Lung microvascular endothelial cell (primary cell): ENCODE measurements around the gene FABP1. TPM values are rescaled to one million over a fixed set of nuclear protein-coding genes. Genes with fewer than 3 reads are reported as not detected.

Experiments used
- DNase-seq, 2 donors: peaks; one replicate each; pipeline versions ENCODE4 v3.0.0 to v3.0.0-alpha.2; 2010; ENCODE audit warnings: low read depth in 2 of 2
- total RNA-seq: library from RNA; depleted of rRNA; stranded (reverse); fragments of >200 nt; gene quantifications from 2 replicates; pipeline ENCODE4 v1.2.1, GENCODE V29; 2014

Gene FABP1
- total RNA-seq, 1 donor from 2014 or later: not detected

GRCh38 chr2:88115825-88116518 is 11.9 kb downstream of the FABP1 start:
- DNase-seq: no peak

DNA sequence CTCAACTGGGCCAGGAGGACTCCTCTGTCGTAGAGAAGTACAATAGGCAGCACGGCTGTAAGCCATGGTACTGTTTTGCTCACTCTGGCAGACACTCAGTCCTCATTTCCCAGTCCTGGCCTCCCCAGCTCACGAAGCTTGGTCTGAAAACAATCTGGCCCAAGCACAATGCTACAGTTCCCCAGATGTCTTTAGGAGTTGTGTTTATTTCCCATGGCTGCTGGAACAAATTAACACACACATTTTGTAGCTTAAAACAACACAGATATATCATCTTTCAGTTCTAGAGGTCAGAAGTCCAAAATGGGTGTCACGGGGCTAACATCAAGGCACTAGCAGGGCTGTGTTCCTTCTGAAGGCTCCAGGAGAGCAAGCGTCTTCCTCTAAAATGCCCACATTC is 13.0 kb downstream of the FABP1 start:
- no peak for DNase-seq

- no peak for DNase-seq
These were observed 14.8 kb downstream of the FABP1 start for GRCh38 chr2:88113069-88113468.

- DNase-seq: no peak
These were observed 17.0 kb downstream of the FABP1 start for GRCh38 chr2:88110830-88111229.

DNA sequence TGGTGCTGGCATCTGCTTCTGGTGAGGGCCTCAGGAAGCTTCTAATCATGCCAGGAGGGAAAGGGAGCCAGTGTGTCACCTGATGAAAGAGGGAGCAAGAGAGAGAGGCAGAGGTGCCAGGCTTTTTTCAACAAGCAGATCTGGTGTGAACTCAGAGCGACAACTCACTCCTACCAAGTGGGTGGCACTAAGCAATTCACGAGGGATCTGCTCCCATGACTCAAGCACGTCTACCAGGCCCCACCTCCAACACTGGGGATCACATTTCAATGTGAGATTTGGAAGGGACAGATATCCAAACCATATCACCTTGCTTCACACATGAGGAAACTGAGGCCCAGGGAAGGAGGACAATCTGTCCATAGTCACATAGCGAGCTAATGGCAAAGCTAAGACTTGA is 19.1 kb downstream of the FABP1 start:
- DNase-seq: no peak

GRCh38 chr2:88100489-88100858 is 27.4 kb downstream of the FABP1 start:
- DNase-seq: no peak

- DNase-seq: no peak
These were observed 27.9 kb downstream of the FABP1 start for GRCh38 chr2:88099798-88100488.

- no peak for DNase-seq
These were observed 29.3 kb downstream of the FABP1 start for GRCh38 chr2:88098558-88098900.

DNA sequence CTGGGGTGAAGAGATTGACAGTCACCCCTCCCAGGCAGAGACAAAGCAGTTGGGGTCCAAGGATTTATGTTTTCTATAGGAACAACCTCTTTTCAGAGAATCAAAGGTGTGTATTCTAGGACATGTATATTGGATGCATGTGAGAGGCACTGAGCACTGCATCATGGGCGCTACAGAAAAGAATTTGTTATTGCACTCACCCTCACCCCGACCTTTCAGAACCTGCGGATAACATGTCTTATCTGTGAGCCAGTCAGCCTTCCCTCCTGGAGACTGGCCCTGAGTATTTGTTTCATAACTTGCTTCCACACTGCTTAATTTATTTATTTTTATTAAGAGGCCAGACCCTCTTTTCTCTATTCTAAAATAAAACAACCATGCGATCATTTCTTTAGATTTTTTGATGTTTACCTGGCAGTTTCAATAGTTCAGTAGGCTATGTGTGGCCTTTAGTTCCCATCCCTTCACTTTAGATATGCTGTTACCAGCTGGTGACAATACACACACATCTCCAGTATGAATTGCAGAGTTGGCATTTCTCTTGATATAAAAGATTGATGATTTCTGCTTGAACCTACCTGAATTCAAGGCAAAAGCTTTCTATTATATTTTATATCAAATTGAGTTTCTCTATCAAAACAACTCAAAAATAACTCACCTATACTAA is 29.8 kb downstream of the FABP1 start:
- DNase-seq: no peak

- no peak for DNase-seq
These were observed 30.7 kb downstream of the FABP1 start for GRCh38 chr2:88097192-88097591.

GRCh38 chr2:88096708-88097107 is 31.2 kb downstream of the FABP1 start:
- no peak for DNase-seq

DNA sequence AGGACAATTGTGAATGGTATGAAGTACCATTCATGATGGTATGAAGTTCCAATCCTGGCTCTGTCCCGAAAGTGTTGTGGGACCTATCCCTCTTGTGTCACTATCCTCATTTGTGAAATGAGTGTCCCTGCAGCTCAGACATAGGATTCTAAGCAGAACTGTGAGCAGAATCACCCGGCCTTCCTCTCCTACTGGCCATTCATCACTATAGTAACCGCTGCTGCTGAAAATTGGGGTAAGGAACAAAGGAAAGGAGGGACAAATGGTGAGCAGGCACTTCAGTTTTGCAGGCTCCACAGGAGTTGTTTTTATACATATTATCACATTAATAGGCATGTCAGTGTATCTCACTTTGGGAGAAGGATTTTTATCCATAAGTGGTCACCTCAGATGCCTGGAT is 32.8 kb downstream of the FABP1 start:
- no peak for DNase-seq

DNA sequence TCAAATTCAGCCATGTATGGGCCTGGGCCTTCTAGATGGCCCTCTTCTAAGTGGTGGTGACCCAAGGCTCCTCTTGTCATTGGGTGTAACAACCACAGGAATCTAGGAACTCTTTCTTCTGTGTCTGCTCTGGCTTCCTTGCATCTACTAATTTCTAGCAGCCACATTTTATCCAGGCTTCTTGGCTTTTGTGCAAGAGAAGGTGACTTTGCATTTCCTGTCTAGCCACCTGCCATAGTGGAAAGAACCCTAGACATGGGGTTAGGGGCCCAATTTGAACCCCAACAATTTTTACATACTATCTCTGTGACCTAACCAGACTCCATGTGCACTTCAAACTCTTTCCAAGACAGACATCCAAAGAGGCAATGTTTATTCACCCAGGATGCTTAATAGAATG is 35.1 kb downstream of the FABP1 start:
- no peak for DNase-seq

- no peak for DNase-seq
These were observed 35.9 kb downstream of the FABP1 start for GRCh38 chr2:88091943-88092342.

- DNase-seq: no peak
These were observed 37.2 kb downstream of the FABP1 start for GRCh38 chr2:88090446-88091283.

GRCh38 chr2:88088999-88089398 is 38.9 kb downstream of the FABP1 start:
- DNase-seq: no peak

DNA sequence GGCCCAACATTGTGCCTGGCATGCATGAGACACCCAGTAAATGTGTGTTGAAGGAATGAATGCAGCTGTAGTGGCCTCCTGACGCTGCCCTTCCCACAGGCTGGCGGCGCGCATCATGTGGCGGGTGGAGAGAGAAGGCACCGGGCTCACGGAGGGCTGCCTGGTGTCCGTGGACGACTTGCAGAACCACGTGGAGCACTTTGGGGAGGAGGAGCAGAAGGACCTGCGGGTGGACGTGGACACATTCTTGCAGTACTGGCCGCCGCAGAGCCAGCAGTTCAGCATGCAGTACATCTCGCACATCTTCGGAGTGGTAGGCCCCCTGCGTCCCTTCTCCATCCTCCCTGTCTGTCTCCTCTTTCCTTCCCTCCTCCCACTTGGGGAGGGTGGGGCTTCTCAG is 40.1 kb downstream of the FABP1 start:
- DNase-seq: no peak

- DNase-seq: no peak
These were observed 40.8 kb downstream of the FABP1 start for GRCh38 chr2:88087073-88087472.

DNA sequence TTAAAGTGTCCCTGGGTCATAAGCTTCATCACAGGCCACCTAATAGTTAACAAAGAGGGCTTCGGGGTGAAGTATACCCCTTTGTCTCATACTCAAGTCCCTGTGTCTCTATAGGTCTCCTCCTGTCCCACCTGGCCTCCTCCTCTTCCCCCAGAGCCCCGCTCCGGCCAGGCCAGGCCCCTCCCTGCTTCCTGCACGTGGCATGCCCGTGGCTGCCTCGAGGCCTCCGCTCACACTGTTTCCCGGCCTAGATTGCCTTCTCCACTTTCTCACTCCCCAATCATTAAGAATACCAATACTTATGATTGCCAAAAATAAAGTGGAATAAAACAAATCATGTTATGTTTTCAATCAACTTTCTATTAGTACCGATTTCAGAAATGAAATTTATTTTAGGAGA is 41.5 kb downstream of the FABP1 start:
- DNase-seq: no peak

DNA sequence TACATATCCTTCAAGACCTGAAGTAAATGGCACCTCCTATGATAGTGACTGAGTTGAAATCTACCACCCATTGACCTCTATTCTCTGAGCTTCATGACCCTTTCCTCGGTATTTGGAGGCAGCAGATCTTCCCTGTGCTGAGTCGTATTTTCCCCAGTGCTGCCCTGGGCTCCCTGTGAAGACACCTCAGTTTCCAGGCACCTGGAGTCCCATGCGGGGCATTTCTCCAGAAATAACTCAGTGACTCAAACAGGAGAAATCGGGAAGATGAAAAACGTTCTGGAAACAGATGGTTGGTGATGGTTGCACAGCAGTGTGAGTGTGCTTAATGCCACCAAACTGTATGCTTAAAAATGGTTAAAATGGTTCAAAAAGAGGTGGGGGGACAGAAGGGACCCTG is 42.3 kb downstream of the FABP1 start:
- DNase-seq: no peak

DNA sequence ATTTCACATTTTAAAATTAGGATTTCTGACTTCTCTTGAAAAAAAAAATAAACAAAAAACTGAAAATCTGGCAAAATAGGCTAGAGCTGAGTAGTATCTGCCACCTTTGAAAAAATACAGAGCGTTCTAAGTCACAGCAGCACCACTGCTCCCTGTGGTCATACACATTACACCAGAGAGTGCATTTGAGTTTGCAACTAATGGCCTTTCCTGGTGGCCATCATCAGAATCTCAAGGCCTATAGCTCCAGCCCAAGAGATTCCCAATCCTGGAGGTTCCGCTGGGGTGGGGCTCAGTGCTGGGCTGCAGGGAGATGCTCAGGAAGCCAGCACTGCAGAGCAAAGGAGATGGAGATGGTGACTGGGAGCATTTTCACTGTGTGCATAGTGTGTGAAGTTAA is 42.8 kb downstream of the FABP1 start:
- DNase-seq: no peak

DNA sequence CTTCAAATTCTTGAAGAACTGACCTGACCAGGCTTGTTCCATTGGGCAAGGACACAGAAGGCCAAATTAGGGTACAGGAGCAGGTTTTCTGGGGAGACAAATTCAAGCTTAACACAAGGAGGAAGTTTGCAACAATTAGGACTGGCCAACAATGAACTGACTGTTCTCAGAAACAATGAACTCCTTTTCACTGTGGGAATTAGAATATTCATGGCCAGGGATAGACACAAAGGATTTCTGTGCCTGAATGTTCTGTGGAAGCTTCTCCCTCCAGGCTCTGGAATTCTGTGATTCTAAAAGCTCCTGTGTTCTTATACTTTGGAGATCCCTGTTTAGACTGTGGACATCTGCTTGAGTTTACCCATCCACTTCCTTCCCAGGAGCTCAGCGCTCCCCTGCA is 45.1 kb downstream of the FABP1 start:
- no peak for DNase-seq
